Tibial nerve (tissue), 3 donors: Measurements from ENCODE around the gene ACY1.

Experiments
- POLR2A ChIP-seq, 2 donors: fragments of 450-650 bp; IDR thresholded peaks; one replicate each; pipeline ENCODE4 v1.6.1; 2017; ENCODE audit warnings: antibody characterized with exemption in 2 of 2, mild to moderate bottlenecking in 2 of 2, moderate library complexity in 2 of 2
- TF ChIP-seq, protein P1 (sequence below), 5 experiments: fragments of 200-600 bp in 3 of 5; fragments of 450-650 bp in 2 of 5; sonication (generic) in 3 of 5; IDR thresholded peaks; one replicate each; pipeline ENCODE4 v1.5.1; 2016 to 2019; ENCODE audit warnings: antibody characterized with exemption in 5 of 5, mild to moderate bottlenecking in 3 of 5, moderate library complexity in 2 of 5

DNA sequence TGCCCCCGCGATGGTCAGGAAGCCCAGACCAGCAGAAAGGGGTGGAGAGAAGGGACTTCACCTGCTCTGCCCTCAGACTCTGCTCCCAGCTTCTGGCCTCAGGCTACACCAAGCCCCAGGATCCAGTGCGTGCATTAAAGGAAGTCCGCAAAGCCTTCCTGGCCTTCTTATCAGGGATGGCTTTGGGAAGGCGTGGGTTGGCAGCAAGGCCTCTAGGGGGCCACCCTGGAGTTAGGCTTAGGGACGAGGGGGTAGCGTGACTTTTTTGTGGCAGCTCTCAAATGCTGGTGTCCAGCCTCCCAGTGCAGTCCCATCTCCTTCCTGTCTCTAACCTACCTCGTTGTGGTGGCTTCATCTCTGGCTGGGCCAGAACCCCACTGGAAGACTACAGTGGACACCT lies 31.3 kb downstream of the ACY1 start:
- no peak for TF ChIP-seq POLR2A (IDR thresholded peaks at IDR 0.05)
- TF ChIP-seq, protein P1, sequence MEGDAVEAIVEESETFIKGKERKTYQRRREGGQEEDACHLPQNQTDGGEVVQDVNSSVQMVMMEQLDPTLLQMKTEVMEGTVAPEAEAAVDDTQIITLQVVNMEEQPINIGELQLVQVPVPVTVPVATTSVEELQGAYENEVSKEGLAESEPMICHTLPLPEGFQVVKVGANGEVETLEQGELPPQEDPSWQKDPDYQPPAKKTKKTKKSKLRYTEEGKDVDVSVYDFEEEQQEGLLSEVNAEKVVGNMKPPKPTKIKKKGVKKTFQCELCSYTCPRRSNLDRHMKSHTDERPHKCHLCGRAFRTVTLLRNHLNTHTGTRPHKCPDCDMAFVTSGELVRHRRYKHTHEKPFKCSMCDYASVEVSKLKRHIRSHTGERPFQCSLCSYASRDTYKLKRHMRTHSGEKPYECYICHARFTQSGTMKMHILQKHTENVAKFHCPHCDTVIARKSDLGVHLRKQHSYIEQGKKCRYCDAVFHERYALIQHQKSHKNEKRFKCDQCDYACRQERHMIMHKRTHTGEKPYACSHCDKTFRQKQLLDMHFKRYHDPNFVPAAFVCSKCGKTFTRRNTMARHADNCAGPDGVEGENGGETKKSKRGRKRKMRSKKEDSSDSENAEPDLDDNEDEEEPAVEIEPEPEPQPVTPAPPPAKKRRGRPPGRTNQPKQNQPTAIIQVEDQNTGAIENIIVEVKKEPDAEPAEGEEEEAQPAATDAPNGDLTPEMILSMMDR (IDR thresholded peaks at IDR 0.05): peak in 2 of 5 experiments; percentile 15 to 31
